HL-60 (cell line): ENCODE measurements around the gene MLYCD.

Source experiments
- GABPA ChIP-seq: IDR thresholded peaks from 2 replicates; pipeline ENCODE4 v1.6.1; 2012; ENCODE audit warnings: low read depth
- POLR2AphosphoS5 ChIP-seq: IDR thresholded peaks from 2 replicates; pipeline ENCODE4 v1.6.1; 2012; ENCODE audit warnings: low read depth
- SPI1 ChIP-seq: IDR thresholded peaks from 2 replicates; pipeline ENCODE4 v1.6.1; 2012; ENCODE audit warnings: low read depth, mild to moderate bottlenecking, borderline replicate concordance
- TF ChIP-seq, protein P1 (sequence below): IDR thresholded peaks from one replicate; pipeline ENCODE4 v1.5.1; 2011; ENCODE audit warnings: low read length, control low read depth, inconsistent platforms; ENCODE audit not compliant: insufficient read depth
- TF ChIP-seq, protein P2 (sequence below): IDR thresholded peaks from 2 replicates; pipeline ENCODE4 v1.6.1; 2012; ENCODE audit warnings: low read depth; ENCODE audit not compliant: insufficient replicate concordance

DNA sequence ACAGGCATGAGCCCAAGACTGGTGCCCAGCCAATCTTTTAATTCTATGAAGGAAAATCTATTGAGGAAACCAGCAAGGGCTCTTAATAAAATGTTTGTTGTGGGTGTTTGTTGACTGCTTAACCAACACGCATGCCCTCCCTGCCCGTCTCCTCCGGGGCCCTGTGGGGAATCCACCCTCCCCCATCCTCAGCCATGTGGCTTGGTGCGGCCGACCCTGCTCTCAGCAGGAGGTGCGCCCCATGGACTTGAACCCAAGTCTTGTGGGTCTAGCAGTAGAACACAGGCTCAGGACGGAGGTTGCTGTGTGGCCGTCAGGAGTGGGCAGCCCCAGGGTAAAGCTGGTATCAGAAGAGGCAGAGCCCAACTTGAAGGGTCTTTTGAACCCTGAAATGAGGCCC is 45.1 kb upstream of the MLYCD start:
- TF ChIP-seq, protein P1, sequence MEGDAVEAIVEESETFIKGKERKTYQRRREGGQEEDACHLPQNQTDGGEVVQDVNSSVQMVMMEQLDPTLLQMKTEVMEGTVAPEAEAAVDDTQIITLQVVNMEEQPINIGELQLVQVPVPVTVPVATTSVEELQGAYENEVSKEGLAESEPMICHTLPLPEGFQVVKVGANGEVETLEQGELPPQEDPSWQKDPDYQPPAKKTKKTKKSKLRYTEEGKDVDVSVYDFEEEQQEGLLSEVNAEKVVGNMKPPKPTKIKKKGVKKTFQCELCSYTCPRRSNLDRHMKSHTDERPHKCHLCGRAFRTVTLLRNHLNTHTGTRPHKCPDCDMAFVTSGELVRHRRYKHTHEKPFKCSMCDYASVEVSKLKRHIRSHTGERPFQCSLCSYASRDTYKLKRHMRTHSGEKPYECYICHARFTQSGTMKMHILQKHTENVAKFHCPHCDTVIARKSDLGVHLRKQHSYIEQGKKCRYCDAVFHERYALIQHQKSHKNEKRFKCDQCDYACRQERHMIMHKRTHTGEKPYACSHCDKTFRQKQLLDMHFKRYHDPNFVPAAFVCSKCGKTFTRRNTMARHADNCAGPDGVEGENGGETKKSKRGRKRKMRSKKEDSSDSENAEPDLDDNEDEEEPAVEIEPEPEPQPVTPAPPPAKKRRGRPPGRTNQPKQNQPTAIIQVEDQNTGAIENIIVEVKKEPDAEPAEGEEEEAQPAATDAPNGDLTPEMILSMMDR = no peak
- TF ChIP-seq POLR2AphosphoS5 = no peak
- no peak for TF ChIP-seq SPI1
- TF ChIP-seq, protein P2, sequence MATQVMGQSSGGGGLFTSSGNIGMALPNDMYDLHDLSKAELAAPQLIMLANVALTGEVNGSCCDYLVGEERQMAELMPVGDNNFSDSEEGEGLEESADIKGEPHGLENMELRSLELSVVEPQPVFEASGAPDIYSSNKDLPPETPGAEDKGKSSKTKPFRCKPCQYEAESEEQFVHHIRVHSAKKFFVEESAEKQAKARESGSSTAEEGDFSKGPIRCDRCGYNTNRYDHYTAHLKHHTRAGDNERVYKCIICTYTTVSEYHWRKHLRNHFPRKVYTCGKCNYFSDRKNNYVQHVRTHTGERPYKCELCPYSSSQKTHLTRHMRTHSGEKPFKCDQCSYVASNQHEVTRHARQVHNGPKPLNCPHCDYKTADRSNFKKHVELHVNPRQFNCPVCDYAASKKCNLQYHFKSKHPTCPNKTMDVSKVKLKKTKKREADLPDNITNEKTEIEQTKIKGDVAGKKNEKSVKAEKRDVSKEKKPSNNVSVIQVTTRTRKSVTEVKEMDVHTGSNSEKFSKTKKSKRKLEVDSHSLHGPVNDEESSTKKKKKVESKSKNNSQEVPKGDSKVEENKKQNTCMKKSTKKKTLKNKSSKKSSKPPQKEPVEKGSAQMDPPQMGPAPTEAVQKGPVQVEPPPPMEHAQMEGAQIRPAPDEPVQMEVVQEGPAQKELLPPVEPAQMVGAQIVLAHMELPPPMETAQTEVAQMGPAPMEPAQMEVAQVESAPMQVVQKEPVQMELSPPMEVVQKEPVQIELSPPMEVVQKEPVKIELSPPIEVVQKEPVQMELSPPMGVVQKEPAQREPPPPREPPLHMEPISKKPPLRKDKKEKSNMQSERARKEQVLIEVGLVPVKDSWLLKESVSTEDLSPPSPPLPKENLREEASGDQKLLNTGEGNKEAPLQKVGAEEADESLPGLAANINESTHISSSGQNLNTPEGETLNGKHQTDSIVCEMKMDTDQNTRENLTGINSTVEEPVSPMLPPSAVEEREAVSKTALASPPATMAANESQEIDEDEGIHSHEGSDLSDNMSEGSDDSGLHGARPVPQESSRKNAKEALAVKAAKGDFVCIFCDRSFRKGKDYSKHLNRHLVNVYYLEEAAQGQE = no peak
- no peak for TF ChIP-seq GABPA
